ENCODE results near the gene DPCD.

GRCh38 chr10:101573885-101574753 is 14.0 kb upstream of the DPCD start:
- TF ChIP-seq CTCF (conservative IDR thresholded peaks at IDR 0.05; ENCODE audit: low read depth in 2 of 2) = no peak
- TF ChIP-seq POLR2AphosphoS5 (IDR thresholded peaks at IDR 0.05; ENCODE audit: low read depth) = no peak

Measured in GM23338 (cell line).